ENCODE data around the gene GPC3.

- TF ChIP-seq CTCF (conservative IDR thresholded peaks at IDR 0.05) (no peak), EZH2 (IDR thresholded peaks at IDR 0.05; ENCODE audit: low read depth) (no peak)
These were observed 434.5 kb downstream of the GPC3 start for GRCh38 chrX:133550665-133551485.
